Measurements from ENCODE around the gene HAND2.

Gene HAND2

DNA sequence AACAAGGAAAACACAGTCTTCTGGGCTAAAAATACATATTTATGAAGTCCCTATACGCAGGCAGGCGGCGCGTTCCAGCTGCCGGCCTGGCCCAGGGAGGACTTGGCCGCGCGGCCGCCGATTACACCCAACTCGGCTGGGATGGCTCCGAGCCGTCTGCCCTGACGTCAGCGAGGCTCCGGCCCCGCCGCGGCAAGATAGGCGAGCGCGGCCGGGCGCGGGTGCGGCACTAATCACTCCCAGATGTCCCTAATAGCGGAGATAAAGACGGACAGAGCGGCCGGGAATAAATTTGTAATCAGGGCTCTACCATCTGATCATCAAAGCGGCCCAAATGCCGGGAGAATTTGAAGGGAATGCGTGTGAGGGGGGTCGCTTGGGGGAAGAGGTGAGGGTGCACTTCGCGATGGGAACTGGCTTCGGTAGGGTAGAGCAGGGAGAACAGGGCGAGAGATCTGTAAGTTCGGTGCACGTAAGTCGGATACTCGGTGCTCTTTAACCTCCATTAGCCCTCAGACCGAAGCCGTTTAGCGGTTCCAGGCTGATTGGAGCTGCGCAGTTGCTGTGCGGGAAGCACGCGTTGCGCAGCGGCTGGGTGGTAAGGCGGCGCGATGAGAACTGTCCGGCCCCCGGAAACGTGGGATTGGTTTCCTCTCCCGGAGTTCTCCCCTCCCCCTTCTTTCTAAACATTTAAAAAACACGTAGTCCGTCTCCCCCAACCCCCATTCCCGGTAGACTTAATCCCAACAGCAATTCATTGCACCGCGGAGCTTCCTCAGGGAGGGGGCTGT, 7.7 kb downstream of the HAND2 start:
- no peak overlapping the region for H2AFZ ChIP-seq (ENCODE audit: low read depth, low read length, severe bottlenecking)
- H3K9me2 ChIP-seq (replicated peaks; ENCODE audit: insufficient read depth, low read length) = no peaks in the 10 kb centered on the region

GRCh38 chr4:173521467-173522159, 8.4 kb downstream of the HAND2 start:
- TF ChIP-seq EZH2phosphoT487 (conservative IDR thresholded peaks at IDR 0.05; ENCODE audit: low read length) (no peak), CTCF (IDR thresholded peaks at IDR 0.05; ENCODE audit: insufficient read depth, low read length, poor library complexity, severe bottlenecking) (no peak)
- Histone ChIP-seq H3K9me3 (ENCODE audit: insufficient read depth, low read length) (no peaks in the 10 kb centered on the region), H2AFZ (ENCODE audit: low read depth, low read length, severe bottlenecking) (no peak overlapping the region), H3K4me2 (ENCODE audit: low read depth, low read length, poor library complexity, severe bottlenecking) (no peak overlapping the region), H3K27ac (ENCODE audit: low read depth, low read length) (no peak overlapping the region), H3F3A (ENCODE audit: insufficient read depth) (no peaks in the 10 kb centered on the region), H3K9ac (ENCODE audit: low read length) (no peak overlapping the region), H4K20me1 (ENCODE audit: low read depth, low read length) (no peaks in the 10 kb centered on the region), H3K36me3 (ENCODE audit: low read length) (no peaks in the 10 kb centered on the region), H3K27me3 (ENCODE audit: low read length) (no peaks in the 10 kb centered on the region), H3K79me2 (ENCODE audit: insufficient read depth, low read length) (no peaks in the 10 kb centered on the region), H3K4me3 (ENCODE audit: insufficient read depth, low read length, poor library complexity, severe bottlenecking) (no peak overlapping the region), H3K9me2 (replicated peaks; ENCODE audit: insufficient read depth, low read length) (no peaks in the 10 kb centered on the region)

More for the DNA sequence above, 7.7 kb downstream of the HAND2 start:
- Histone ChIP-seq H3K9ac (ENCODE audit: low read length) (no peak overlapping the region), H3K27me3 (ENCODE audit: low read length) (no peaks in the 10 kb centered on the region), H3F3A (ENCODE audit: insufficient read depth) (no peaks in the 10 kb centered on the region), H3K27ac (ENCODE audit: low read depth, low read length) (no peak overlapping the region), H3K4me2 (ENCODE audit: low read depth, low read length, poor library complexity, severe bottlenecking) (no peak overlapping the region), H3K4me3 (ENCODE audit: insufficient read depth, low read length, poor library complexity, severe bottlenecking) (no peak overlapping the region), H3K79me2 (ENCODE audit: insufficient read depth, low read length) (no peaks in the 10 kb centered on the region), H4K20me1 (ENCODE audit: low read depth, low read length) (no peaks in the 10 kb centered on the region), H3K36me3 (ENCODE audit: low read length) (no peaks in the 10 kb centered on the region), H3K9me3 (ENCODE audit: insufficient read depth, low read length) (no peaks in the 10 kb centered on the region)
- TF ChIP-seq EZH2phosphoT487 (conservative IDR thresholded peaks at IDR 0.05; ENCODE audit: low read length) = no peak
- TF ChIP-seq CTCF (IDR thresholded peaks at IDR 0.05; ENCODE audit: insufficient read depth, low read length, poor library complexity, severe bottlenecking) = no peak

- Histone ChIP-seq H3K4me2 (ENCODE audit: low read depth, low read length, poor library complexity, severe bottlenecking) (no peak overlapping the region), H3K9me2 (replicated peaks; ENCODE audit: insufficient read depth, low read length) (no peaks in the 10 kb centered on the region), H3F3A (ENCODE audit: insufficient read depth) (no peaks in the 10 kb centered on the region), H3K79me2 (ENCODE audit: insufficient read depth, low read length) (no peaks in the 10 kb centered on the region), H2AFZ (ENCODE audit: low read depth, low read length, severe bottlenecking) (no peak overlapping the region), H3K4me3 (ENCODE audit: insufficient read depth, low read length, poor library complexity, severe bottlenecking) (no peak overlapping the region), H3K27me3 (ENCODE audit: low read length) (no peaks in the 10 kb centered on the region), H3K27ac (ENCODE audit: low read depth, low read length) (no peak overlapping the region), H3K36me3 (ENCODE audit: low read length) (no peaks in the 10 kb centered on the region), H4K20me1 (ENCODE audit: low read depth, low read length) (no peaks in the 10 kb centered on the region), H3K9ac (ENCODE audit: low read length) (no peak overlapping the region), H3K9me3 (ENCODE audit: insufficient read depth, low read length) (no peaks in the 10 kb centered on the region)
- TF ChIP-seq CTCF (IDR thresholded peaks at IDR 0.05; ENCODE audit: insufficient read depth, low read length, poor library complexity, severe bottlenecking) = no peak
- TF ChIP-seq EZH2phosphoT487 (conservative IDR thresholded peaks at IDR 0.05; ENCODE audit: low read length) = no peak
These were observed 9.0 kb downstream of the HAND2 start for GRCh38 chr4:173520921-173521466.

All from SU-DHL-6 (cell line).